AG04449 (cell line): ENCODE measurements around the gene FRMD4B.

Source experiments
- CTCF ChIA-PET: fragments of 350-600 bp; formaldehyde crosslinking; extraction: SDS; loops from one replicate; lab custom pipeline; 2021; ENCODE audit warnings: antibody characterized with exemption; lab: Yijun Ruan, JAX
- POLR2A ChIA-PET: fragments of 400-600, 350-600 bp; formaldehyde crosslinking; extraction: SDS; loops from one replicate; lab custom pipeline; 2020; ENCODE audit warnings: antibody characterized with exemption, inconsistent platforms; lab: Yijun Ruan, JAX
- DNase-seq: peaks from one replicate; pipeline ENCODE4 v3.0.0-alpha.2; 2010; ENCODE audit warnings: low read depth, low spot score
- H3K4me3 ChIP-seq: 2 replicates; pipeline ENCODE4 v1.5.1; 2011; ENCODE audit warnings: low read depth, mild to moderate bottlenecking, control low read depth, low read length
- CTCF ChIP-seq: IDR thresholded peaks from one replicate; pipeline ENCODE4 v1.5.1; 2011; ENCODE audit warnings: mild to moderate bottlenecking, moderate library complexity, low read length, control low read depth, inconsistent platforms; ENCODE audit not compliant: insufficient read depth; ENCODE audit errors: missing control alignments

FRMD4B gene

GRCh38 chr3:69300296-69300695, 85.6 kb downstream of the FRMD4B start:
- ChIA-PET POLR2A (no interaction called here), CTCF (interaction anchor here (0.6 to 5.9 kb wide), 5 partner anchors 11 to 181 kb away, joined by 3 to 27 read pairs (median 4); no protein-coding TSS in a partner anchor)
- TF ChIP-seq CTCF, result no peak
- no peak for DNase-seq
- no peak overlapping the region for H3K4me3 ChIP-seq

GRCh38 chr3:69299344-69299743, 86.5 kb downstream of the FRMD4B start:
- DNase-seq, result no peak
- CTCF ChIA-PET, result interaction anchor here (1.2 to 5.9 kb wide), 3 partner anchors 12 to 178 kb away, joined by 3 to 27 read pairs (median 9); no protein-coding TSS in a partner anchor
- no peak for TF ChIP-seq CTCF
- POLR2A ChIA-PET, result no interaction called here
- H3K4me3 ChIP-seq, result no peak overlapping the region

DNA sequence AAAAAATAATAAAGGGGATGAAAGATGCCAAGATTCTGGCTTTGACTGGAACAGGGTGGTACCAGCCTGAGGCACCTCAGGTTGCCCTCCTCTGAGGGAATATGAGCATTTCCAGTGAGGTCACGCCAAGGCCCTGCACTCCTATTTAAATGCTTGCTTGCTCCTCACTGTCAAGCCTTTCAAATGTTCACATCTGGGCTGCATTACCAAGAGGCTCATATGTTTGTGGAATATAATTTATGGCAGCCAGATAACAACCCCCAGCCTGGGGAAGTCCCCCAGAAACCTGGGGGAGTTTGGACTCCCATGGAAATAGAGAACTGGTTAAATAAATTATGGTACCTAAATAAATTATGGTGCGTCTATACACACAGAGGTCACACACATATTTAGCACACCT, 88.4 kb downstream of the FRMD4B start:
- DNase-seq, result no peak
- H3K4me3 ChIP-seq, result no peak overlapping the region
- TF ChIP-seq CTCF, result no peak
- ChIA-PET CTCF (interaction anchor here (4.1 to 5.9 kb wide), 3 partner anchors 9 to 136 kb away, joined by 27 to 42 read pairs (median 31); no protein-coding TSS in a partner anchor), POLR2A (no interaction called here)

GRCh38 chr3:69296995-69297394, 88.9 kb downstream of the FRMD4B start:
- no peak overlapping the region for H3K4me3 ChIP-seq
- no peak for TF ChIP-seq CTCF
- CTCF ChIA-PET, result interaction anchor here (4.1 to 5.9 kb wide), 3 partner anchors 9 to 136 kb away, joined by 27 to 42 read pairs (median 31); no protein-coding TSS in a partner anchor
- DNase-seq, result no peak
- POLR2A ChIA-PET, result no interaction called here

DNA sequence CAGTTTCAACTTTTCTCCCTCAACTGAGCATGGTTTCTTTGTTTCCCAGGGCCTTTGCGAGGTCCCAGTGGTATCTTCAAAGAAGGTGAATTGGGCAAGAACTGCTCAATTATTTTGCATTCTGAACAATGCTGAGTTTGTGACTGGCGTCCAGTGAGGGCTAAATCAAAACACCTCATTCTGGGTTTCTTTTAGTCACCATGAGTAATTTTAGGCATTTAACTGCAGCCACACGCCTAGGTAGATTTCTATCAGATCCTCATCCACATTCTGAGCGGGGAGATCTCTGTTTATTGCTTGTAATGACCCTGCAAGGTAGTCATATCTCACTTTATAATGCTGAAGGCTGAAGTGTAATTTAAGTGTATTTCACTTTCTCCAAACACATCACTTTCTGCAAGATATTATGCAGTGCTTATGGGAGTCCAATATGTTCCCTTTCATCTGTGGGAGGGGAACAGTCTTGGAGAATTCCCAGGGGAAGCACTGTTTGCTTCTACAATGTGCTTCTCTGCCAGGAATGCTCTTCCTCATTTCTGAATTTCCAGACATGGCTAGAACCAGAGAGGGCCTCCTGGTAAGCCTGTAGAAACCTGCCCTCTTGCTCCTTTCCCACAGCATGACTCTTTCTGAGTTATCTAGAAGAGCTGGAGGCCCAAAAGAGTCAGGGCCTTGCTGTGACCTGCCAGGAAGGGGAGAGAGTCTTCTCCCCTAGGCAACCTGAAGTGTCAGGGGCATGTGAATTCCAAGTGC, 91.7 kb downstream of the FRMD4B start:
- no peak overlapping the region for H3K4me3 ChIP-seq
- ChIA-PET POLR2A (no interaction called here), CTCF (interaction anchor here (0.8 to 7.8 kb wide), 7 partner anchors 12 to 133 kb away, joined by 3 to 57 read pairs (median 5); no protein-coding TSS in a partner anchor)
- no peak for TF ChIP-seq CTCF
- peak; percentile 53 for DNase-seq

DNA sequence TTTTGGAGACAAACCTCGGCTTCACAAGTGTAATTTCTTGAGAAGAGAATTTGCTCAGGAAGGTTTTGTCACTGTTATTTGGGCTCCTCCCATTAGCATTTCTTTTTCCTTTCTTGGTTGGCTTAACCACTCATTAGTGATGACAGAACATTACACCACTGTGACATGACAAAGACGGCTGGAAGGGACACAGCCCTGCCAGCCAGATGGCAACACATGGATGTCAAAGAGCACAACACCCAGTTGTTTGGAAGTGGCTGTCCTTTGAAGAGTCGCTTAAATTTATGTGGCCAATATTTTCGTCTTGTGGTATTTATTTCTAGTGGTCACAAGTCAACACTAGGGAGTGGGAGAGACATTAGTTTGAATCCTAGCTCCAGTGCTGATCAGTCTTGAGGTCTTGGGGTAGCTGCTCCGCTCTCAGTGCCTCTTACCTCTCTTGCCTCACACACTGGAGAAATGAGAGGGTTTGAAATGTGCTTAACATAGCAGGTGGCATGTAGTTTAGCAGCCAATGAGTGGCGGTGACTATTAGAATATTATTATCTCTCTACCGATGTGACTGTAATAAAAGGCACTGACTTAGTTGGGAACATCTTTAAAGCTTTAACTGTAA, 92.8 kb downstream of the FRMD4B start:
- CTCF ChIA-PET, result interaction anchor here (1.0 to 7.8 kb wide), 3 partner anchors 13 to 131 kb away, joined by 3 to 57 read pairs (median 4); no protein-coding TSS in a partner anchor
- POLR2A ChIA-PET, result no interaction called here
- H3K4me3 ChIP-seq, result no peak overlapping the region

More for the DNA sequence above, 92.8 kb downstream of the FRMD4B start:
- DNase-seq, result no peak
- TF ChIP-seq CTCF, result no peak
